ENCODE measurements around the gene NRF1. TPM values are rescaled to one million over a fixed set of nuclear protein-coding genes. Genes with fewer than 3 reads are reported as not detected.

Gene NRF1
- total and polyA plus RNA-seq, 4 experiments from 2014 or later = 22.8 to 40.0 (median 30.8) TPM

DNA sequence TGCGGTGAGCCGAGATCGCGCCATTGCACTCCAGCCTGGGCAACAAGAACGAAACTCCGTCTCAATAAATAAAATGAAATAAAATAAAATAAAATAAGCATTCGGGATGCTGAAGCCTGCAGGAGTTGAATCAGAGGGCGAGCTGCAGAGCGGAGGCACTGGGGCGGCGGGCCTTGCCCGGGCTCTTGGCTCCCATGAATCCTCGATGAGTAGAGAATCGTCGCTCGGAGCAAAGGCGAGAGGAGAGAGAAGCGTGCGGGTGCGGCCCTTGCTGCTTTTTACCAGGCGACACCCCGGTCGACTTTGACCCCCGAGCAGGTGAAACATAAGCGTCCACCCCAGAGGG, 172.9 kb downstream of the NRF1 start:
- ChIA-PET CTCF (ENCODE audit: partially characterized antibody) (interaction anchor here (0.7 kb wide), 1 partner anchor 41 kb away, joined by 3 read pairs; no protein-coding TSS in a partner anchor), POLR2A (ENCODE audit: partially characterized antibody) (no interaction called here)
- DNase-seq = no peak
- Mint-ChIP-seq H3K9me3 (peaks cover 0 to 4% (median 0%) of the 10 kb centered on the region in 8 donors), H3K27me3 (peaks cover 42 to 53% of the 10 kb centered on the region in 2 donors), H3K4me1 (peaks cover 26 to 43% (median 38%) of the 10 kb centered on the region in 4 donors), H3K27ac (no peak overlapping the region), H3K4me3 (peak overlapping the region in 5 of 8 donors; percentile 8 to 72 (median 46)), H3K36me3 (no peaks in the 10 kb centered on the region)
- Histone ChIP-seq H3K27ac (ENCODE audit: low read depth, low read length) (no peak overlapping the region), H3K36me3 (ENCODE audit: insufficient read depth, low read length) (no peaks in the 10 kb centered on the region), H3K9me3 (ENCODE audit: control insufficient read depth in 1 of 2, low read length in 2 of 2) (no peaks in the 10 kb centered on the region), H3K27me3 (ENCODE audit: insufficient read depth, low read length) (peaks cover 58% of the 10 kb centered on the region), H3K4me1 (ENCODE audit: insufficient read depth, low read length) (peaks cover 52% of the 10 kb centered on the region), H3K4me3 (ENCODE audit: low read length in 2 of 2) (no peak overlapping the region)
- intact Hi-C loops (cut with micrococcal nuclease) = no loop called here

- Mint-ChIP-seq H3K4me3 (peak overlapping the region in 7 of 8 donors; percentile 35 to 81 (median 66)), H3K27me3 (peaks cover 44 to 54% of the 10 kb centered on the region in 2 donors), H3K27ac (peak overlapping the region in 2 of 7 donors; percentile 47 to 77), H3K4me1 (peaks cover 26 to 43% (median 38%) of the 10 kb centered on the region in 4 donors), H3K36me3 (no peaks in the 10 kb centered on the region), H3K9me3 (peaks cover 0 to 4% (median 0%) of the 10 kb centered on the region in 8 donors)
- no peaks in the 10 kb centered on the region for H3K36me3 ChIP-seq (ENCODE audit: insufficient read depth, low read length)
- H3K4me3 ChIP-seq (ENCODE audit: low read length in 2 of 2) = no peak overlapping the region
- intact Hi-C loops (cut with micrococcal nuclease) = no loop called here
- ChIA-PET CTCF (ENCODE audit: partially characterized antibody) (no interaction called here), POLR2A (ENCODE audit: partially characterized antibody) (no interaction called here)
- no peaks in the 10 kb centered on the region for H3K9me3 ChIP-seq (ENCODE audit: control insufficient read depth in 1 of 2, low read length in 2 of 2)
- H3K27ac ChIP-seq (ENCODE audit: low read depth, low read length) = no peak overlapping the region
- peaks cover 58% of the 10 kb centered on the region for H3K27me3 ChIP-seq (ENCODE audit: insufficient read depth, low read length)
- peak in 1 of 5 donors; percentile 17 for DNase-seq
- H3K4me1 ChIP-seq (ENCODE audit: insufficient read depth, low read length) = peaks cover 51% of the 10 kb centered on the region
Measured at GRCh38 chr7:129784783-129785684, 173.5 kb downstream of the NRF1 start.

- H3K27ac Mint-ChIP-seq = peak overlapping the region in 2 of 7 donors; percentile 47 to 77
- H3K36me3 Mint-ChIP-seq = no peaks in the 10 kb centered on the region
- DNase-seq = peak in 1 of 5 donors; percentile 14
- H3K27me3 Mint-ChIP-seq = peaks cover 44 to 54% of the 10 kb centered on the region in 2 donors
- peaks cover 0 to 4% (median 0%) of the 10 kb centered on the region in 8 donors for H3K9me3 Mint-ChIP-seq
- Histone ChIP-seq H3K36me3 (ENCODE audit: insufficient read depth, low read length) (no peaks in the 10 kb centered on the region), H3K27me3 (ENCODE audit: insufficient read depth, low read length) (peaks cover 53% of the 10 kb centered on the region), H3K4me1 (ENCODE audit: insufficient read depth, low read length) (peaks cover 46% of the 10 kb centered on the region), H3K4me3 (ENCODE audit: low read length in 2 of 2) (no peak overlapping the region), H3K27ac (ENCODE audit: low read depth, low read length) (no peak overlapping the region), H3K9me3 (ENCODE audit: control insufficient read depth in 1 of 2, low read length in 2 of 2) (no peaks in the 10 kb centered on the region)
- POLR2A ChIA-PET (ENCODE audit: partially characterized antibody) = interaction anchor here (0.7 kb wide), 1 partner anchor 416 kb away, joined by 4 read pairs; no protein-coding TSS in a partner anchor
- intact Hi-C loops (cut with micrococcal nuclease) = no loop called here
- peaks cover 26 to 42% (median 38%) of the 10 kb centered on the region in 4 donors for H3K4me1 Mint-ChIP-seq
- H3K4me3 Mint-ChIP-seq = peak overlapping the region; percentile 35 to 81 (median 67)
- CTCF ChIA-PET (ENCODE audit: partially characterized antibody) = no interaction called here
Measured at GRCh38 chr7:129785685-129786514, 174.4 kb downstream of the NRF1 start.

DNA sequence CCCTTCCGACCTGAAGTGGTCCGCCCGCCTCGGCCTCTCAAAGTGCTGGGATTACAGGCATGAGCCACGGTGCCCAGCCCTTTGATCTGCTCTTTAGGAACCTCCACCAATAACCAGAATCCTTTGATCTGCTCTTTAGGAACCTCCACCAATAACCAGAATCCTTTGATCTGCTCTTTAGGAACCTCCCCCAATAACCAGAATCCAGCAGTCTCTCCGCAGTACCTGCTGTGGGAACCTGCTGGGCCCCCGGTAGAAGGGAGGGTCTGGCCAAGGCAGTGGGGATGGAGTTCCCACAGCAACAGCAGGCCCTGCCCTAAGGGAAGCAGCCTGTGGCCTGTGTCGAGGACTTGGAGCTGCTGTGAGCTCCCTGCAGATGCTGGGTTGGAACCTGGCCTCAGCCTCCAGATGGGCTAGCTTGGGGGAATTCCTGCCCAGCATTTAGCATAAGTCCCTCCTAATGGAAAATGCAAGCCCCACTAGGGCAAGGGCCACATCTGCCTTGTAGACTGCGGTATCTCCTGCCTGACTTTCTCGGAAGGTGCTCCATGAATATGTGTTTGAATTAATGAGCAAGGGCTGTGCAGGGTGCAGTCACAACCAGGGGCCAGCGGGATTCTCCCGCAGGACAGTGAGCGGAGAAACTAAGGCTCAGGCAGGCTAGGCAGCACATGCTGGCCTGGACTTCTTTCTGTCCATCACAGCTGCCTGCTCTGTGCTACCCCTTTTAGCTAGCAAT, 175.5 kb downstream of the NRF1 start:
- CTCF ChIA-PET (ENCODE audit: partially characterized antibody) = no interaction called here
- peaks cover 35% of the 10 kb centered on the region for H3K4me1 ChIP-seq (ENCODE audit: insufficient read depth, low read length)
- H3K27ac Mint-ChIP-seq = peak overlapping the region in 1 of 7 donors; percentile 77
- peaks cover 20 to 35% (median 31%) of the 10 kb centered on the region in 4 donors for H3K4me1 Mint-ChIP-seq
- no peaks in the 10 kb centered on the region for H3K36me3 ChIP-seq (ENCODE audit: insufficient read depth, low read length)
- no peak overlapping the region for H3K27ac ChIP-seq (ENCODE audit: low read depth, low read length)
- H3K27me3 Mint-ChIP-seq = peaks cover 41 to 49% of the 10 kb centered on the region in 2 donors
- no peaks in the 10 kb centered on the region for H3K9me3 ChIP-seq (ENCODE audit: control insufficient read depth in 1 of 2, low read length in 2 of 2)
- peak overlapping the region in 2 of 8 donors; percentile 52 to 70 for H3K4me3 Mint-ChIP-seq
- H3K36me3 Mint-ChIP-seq = no peaks in the 10 kb centered on the region
- H3K4me3 ChIP-seq (ENCODE audit: low read length in 2 of 2) = no peak overlapping the region
- intact Hi-C loops (cut with micrococcal nuclease) = no loop called here
- DNase-seq = no peak
- H3K9me3 Mint-ChIP-seq = peaks cover 0 to 4% (median 0%) of the 10 kb centered on the region in 8 donors
- H3K27me3 ChIP-seq (ENCODE audit: insufficient read depth, low read length) = peaks cover 42% of the 10 kb centered on the region
- POLR2A ChIA-PET (ENCODE audit: partially characterized antibody) = no interaction called here

DNA sequence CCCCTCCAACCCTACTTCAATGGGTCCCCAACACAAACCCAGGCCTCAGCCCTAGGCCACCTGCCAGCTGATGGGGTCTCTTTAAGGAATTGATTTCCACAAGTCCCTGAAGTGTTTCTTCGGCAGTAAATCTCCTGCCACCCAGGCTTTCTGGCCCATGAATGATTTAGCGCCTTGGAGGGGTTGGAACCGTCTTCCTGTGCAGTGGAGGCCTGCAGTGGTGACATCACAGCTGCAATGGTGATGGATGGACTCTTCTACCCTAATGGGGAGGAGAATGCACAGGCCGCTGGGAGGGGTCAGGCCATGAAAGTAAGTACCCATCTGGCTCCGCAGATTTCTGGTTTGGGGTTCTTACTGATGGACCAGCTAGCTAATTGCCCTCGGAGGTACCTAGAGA, 177.5 kb downstream of the NRF1 start:
- CTCF ChIA-PET (ENCODE audit: partially characterized antibody) = no interaction called here
- no peak overlapping the region for H3K4me3 ChIP-seq (ENCODE audit: low read length in 2 of 2)
- Mint-ChIP-seq H3K36me3 (no peaks in the 10 kb centered on the region), H3K4me3 (no peak overlapping the region), H3K27ac (no peak overlapping the region), H3K9me3 (no peaks in the 10 kb centered on the region), H3K27me3 (peaks cover 26 to 31% of the 10 kb centered on the region in 2 donors), H3K4me1 (peaks cover 8 to 17% (median 14%) of the 10 kb centered on the region in 4 donors)
- no peak overlapping the region for H3K27ac ChIP-seq (ENCODE audit: low read depth, low read length)
- intact Hi-C loops (cut with micrococcal nuclease) = no loop called here
- H3K27me3 ChIP-seq (ENCODE audit: insufficient read depth, low read length) = peaks cover 24% of the 10 kb centered on the region
- H3K9me3 ChIP-seq (ENCODE audit: control insufficient read depth in 1 of 2, low read length in 2 of 2) = no peaks in the 10 kb centered on the region
- POLR2A ChIA-PET (ENCODE audit: partially characterized antibody) = no interaction called here
- H3K4me1 ChIP-seq (ENCODE audit: insufficient read depth, low read length) = peaks cover 17% of the 10 kb centered on the region
- H3K36me3 ChIP-seq (ENCODE audit: insufficient read depth, low read length) = no peaks in the 10 kb centered on the region
- DNase-seq = no peak

- Mint-ChIP-seq H3K27me3 (peaks cover 26 to 31% of the 10 kb centered on the region in 2 donors), H3K4me3 (no peak overlapping the region), H3K9me3 (no peaks in the 10 kb centered on the region), H3K4me1 (peaks cover 8 to 15% (median 14%) of the 10 kb centered on the region in 4 donors), H3K36me3 (no peaks in the 10 kb centered on the region), H3K27ac (no peak overlapping the region)
- CTCF ChIA-PET (ENCODE audit: partially characterized antibody) = no interaction called here
- intact Hi-C loops (cut with micrococcal nuclease) = no loop called here
- DNase-seq = no peak
- Histone ChIP-seq H3K4me1 (ENCODE audit: insufficient read depth, low read length) (peaks cover 15% of the 10 kb centered on the region), H3K9me3 (ENCODE audit: control insufficient read depth in 1 of 2, low read length in 2 of 2) (no peaks in the 10 kb centered on the region), H3K4me3 (ENCODE audit: low read length in 2 of 2) (no peak overlapping the region), H3K36me3 (ENCODE audit: insufficient read depth, low read length) (no peaks in the 10 kb centered on the region), H3K27me3 (ENCODE audit: insufficient read depth, low read length) (peaks cover 21% of the 10 kb centered on the region), H3K27ac (ENCODE audit: low read depth, low read length) (no peak overlapping the region)
- POLR2A ChIA-PET (ENCODE audit: partially characterized antibody) = no interaction called here
Measured at GRCh38 chr7:129789652-129790051, 178.1 kb downstream of the NRF1 start.
